SKM-1 treated with dmso at 0.1 percent for 144 hours (cell line): ENCODE data around the gene HIVEP2.

Experiments used
- DNase-seq: peaks from one replicate; lab custom pipeline; 2025; ENCODE audit not compliant: unreplicated experiment; lab: John Stamatoyannopoulos, UW

Gene HIVEP2

DNA sequence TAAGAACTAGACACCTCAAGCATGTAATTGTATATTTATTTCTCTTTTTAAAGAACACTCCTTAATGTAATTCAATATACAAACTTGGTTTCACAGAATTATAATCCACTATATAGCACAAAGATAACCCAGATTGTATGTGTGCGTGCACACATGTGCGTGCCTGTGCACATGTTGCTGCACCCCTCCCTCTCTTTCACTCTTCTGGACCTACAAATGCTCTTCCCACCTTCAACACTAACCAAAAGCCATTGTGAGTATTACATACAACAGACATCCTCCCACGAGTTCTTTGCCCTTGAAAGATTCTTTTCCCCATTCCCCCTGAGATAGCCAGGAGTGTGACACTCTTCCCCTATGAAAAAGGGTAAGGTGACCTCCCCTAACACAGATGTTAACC is 193.5 kb downstream of the HIVEP2 start:
- DNase-seq, result no peak

DNA sequence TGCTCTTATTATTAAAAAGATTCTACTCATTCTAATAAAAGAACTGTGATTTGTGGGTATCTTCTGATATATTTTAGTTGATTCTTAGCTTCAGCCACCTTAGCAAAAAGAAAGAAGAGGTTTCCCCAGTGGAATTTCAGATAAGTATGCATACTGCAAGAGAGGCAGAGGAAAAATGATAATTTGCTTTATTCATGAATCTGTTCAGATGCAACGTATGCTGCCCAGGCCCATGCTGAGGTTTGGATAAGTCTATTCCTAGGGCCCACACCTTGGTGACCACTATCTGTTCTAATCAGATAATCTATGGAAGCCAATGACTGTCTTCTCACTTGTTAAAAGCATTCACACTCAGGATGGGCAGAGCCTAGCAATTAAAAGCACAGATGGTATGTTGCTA is 194.0 kb downstream of the HIVEP2 start:
- no peak for DNase-seq

DNA sequence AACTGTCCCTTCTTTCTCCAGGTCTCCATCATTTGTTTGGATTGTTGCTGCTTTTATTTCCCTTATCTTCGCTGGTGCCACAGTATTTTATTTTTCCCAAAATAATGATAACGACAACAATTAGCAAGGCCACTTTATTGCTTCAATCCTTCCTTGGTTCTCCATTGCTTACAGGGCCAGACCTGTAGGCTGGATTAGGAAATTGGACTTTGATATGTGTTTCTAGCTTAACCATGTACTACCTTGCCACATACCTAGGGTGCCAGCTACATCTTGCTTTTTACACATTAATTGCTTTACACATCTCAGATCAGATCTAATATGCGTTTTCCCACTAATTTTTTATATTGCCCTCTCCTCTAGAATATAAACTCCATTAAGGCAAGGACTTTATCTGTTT is 195.4 kb downstream of the HIVEP2 start:
- DNase-seq, result no peak

DNA sequence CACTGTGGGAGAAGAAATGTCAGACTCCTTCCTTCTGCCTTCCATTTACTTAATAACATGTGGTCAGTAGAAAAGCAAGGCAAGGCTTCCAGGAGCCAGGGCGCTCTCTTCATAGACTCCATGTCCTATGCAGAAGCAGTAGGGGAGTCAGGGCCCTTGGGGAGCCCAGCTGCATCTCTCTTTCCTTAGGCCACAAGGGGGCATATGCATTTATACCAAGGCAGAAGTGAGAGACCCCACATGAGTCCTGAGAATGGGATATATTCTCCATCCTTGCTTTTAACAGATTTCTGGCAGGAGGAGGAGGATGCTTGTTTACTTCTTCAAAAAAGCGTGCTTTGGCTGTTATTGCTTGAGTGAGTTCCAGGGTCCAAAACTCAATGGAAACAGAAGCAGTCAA is 198.5 kb downstream of the HIVEP2 start:
- DNase-seq, result no peak

DNA sequence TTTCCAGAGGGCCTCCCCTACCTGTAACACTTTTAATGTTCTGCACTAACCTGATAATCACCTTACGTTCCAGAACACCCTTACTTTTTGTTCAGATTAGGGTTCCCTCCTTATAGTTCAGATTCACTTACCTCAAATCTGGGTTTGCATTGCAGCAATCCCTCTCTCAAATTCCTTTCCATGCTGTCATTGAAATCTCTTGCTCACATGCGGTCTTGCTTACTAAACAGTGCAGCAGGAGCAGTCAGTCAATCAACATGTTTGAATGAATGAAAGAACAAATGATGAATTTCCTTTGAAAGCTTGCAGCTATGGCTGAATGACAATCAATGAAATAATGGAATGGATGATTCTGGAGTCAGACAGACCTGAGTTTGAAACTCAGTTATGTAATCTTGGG is 200.1 kb downstream of the HIVEP2 start:
- no peak for DNase-seq

DNA sequence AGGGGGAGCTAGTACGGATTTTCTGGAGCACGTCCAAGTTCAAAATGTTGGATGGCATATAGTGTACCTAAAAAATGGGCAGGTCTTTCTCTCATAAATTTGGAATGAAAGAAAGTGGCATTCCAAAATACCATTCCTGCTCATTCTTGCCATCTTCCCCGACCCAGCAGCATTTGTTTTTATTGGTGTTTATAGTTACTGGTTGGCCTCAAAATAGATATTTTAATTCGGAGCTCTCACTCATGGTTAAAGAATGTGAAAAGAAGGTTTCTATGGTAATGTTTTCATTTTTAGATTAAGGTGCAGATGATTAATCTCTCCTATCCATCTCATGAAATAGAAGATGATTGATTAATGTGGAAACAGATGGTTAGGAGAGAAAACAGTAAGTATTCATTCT is 204.5 kb downstream of the HIVEP2 start:
- no peak for DNase-seq

DNA sequence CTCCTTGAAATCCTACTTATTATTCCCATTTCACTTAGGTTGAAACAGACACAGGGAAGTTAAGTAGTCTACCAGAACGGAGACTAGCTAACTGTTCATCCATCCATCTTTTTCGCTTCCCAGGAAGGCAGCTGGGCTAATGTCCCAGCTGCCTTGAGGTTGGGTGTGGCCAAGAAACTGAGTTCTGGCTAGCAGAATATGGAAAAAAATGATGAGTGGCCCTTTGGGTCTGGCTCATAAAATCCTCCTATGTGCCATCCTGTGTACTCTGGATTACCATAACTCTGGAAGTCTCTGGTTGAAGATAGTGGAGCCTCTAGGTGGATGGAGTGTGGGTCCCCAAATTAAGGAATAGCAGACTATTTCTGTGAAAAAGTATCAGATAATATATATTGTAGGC is 206.2 kb downstream of the HIVEP2 start:
- DNase-seq, result no peak

DNA sequence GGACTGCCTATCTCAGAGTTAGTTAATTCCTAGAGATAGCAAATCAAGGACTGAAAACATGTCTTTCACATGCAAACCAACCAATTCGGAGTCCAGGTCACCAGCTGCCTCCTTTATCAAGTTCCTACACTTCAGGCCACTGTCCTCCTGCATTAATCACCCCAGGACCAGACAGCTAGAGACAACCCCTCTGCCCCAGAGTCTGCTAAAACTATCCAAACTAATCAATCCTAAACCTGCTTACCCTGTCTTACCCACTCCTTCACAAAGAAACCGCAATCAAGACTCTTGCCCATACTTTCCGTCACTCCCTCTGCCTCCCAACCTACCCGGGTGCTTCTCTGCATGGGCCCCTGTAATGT is 207.0 kb downstream of the HIVEP2 start:
- no peak for DNase-seq

DNA sequence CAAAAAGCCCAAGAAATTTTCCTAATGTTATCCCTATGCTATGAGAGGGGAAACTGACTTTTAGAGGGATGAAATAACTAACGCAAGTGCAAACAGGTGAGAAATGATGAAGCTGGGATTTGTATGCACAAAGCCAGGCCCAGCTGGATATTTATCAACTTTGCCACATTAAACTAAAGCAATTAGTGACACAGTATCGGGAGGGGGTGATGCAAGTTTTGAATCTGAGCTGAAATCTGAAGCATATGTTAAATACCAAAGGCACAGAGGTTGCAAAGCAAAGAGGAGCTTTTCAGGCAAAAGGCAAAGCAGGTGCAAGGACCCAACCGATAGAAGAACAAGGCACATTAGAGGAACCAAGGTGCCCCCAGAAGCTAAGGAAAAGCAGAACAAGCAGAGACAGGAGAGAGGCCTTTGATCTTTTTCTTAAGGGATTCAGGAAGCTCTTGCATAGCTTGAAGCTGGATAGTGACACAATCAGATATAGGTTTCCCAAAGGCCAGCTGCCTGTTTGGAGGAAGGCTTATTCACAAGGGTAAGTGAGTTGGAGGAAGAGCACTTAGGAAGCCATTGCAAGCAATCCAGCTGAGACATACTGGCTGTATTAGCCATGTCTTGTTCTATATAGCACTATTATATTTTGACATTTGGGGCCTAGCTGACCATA is 207.5 kb downstream of the HIVEP2 start:
- DNase-seq, result peak; percentile 14

DNA sequence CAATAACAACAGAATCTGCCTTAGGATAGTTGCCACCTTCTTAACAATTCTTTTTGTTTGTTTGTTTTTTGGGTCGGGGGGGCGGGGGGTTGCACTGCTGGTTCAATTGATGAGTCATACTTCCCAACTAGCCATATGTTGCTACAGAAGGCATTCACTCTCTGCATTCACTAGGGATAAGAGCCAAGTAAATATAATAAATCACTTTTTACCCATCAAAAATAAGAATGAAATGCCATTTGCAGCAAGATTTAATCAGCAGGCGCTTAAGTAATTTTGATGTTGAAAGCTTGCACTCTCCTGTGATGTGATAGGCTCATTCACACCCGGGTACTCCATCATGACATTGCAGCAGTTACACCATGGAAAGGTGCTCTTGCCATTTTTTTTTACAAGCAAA is 209.8 kb downstream of the HIVEP2 start:
- DNase-seq, result no peak

DNA sequence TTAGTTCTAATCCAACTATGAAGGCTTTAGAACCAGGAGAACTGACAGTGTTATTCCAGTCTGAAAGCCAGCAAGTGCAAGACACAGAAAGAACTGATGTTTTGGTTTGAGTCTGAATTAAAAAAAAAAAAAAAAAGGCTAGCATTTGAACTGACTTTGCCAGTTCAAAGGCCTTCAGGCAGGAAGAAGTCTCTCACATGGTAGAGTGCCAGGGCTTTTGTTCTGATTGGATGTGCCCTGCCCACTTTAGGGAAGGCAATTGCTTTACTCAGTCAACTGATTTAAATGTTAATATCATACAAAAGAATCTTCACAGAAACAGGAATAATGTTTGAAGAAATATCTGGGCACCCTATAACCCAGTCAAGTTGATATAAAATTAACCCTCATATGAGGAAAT is 212.2 kb downstream of the HIVEP2 start:
- DNase-seq, result no peak

DNA sequence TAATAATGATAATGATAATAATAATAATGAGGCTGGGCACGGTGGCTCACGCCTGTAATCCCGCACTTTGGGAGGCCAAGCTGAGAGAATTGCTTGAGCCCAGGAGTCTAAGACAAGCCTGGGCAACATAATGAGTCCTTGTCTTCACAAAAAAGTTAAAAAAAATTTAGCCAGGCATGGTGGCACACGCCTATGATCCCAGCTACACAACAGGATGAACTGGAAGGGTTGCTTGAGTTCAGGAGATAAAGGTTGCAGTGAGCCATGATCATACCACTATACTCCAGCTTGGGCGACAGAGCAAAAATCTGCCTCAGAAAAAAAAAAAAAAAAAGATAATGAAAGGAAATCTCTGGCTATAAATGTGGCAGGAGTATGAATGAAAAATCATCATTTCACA is 213.4 kb downstream of the HIVEP2 start:
- no peak for DNase-seq

DNA sequence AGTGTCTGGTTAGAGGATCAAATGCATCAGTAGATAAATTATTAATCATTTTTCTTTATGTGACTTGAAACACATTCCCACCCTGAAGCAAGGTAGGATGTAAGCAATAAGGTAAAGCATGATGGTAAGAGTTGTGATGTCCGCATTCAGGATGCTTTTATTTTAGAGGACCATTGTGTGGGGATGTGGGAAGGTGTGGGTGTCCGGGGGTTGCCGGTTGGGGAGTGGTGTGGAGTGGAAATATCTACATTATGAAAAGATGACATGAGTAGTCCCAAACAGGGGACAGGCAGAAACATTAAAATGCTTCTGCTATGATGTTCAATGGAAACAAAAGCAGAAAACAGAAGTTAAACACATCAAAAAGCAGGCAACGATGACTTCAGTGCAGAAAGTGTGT is 215.4 kb downstream of the HIVEP2 start:
- DNase-seq, result no peak

DNA sequence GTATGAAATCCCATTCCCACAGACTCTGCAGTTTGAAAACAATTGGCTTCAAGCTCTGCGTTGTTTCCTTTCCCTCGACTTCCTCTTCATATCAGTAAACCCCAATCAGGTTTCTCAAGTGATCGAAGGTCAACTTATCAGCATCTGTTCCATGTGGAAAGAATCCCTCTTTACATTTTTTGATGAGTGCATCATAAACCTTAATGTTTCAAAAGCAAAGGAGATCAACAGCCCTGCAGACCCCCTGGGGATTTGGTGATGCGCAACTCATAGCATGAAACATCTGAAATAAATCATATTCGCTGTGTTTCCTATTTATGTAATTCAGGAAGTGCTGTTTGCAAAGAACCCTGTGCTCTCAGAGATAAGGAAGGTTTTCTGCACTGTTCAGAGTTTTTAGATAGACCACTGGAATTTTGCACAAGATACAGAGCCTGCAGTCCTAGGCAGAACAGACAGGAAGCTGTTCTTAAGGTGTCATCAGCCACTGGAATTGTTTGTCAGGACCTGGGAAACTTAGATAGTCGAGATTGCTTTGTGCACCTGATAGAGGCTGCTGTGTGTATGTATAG is 216.0 kb downstream of the HIVEP2 start:
- DNase-seq, result peak; percentile 54

DNA sequence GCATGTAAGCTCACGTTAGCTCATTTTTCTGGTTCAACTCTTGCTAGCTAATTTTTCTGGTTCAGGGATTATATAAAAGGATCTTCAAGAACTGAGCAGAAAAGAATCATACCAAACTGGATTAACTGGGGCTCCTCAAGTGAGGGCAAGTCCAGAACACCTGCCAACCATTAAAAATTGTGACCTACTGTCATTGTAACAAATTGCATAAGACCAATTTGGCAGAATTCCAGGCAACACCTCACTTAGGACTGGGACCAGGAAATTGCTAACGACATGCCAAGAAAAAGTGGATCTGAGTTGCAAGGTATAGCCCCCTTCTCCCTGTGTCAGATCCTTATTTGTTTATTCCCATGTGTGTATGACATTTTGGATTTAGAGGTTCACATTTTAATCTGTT is 216.6 kb downstream of the HIVEP2 start:
- no peak for DNase-seq

DNA sequence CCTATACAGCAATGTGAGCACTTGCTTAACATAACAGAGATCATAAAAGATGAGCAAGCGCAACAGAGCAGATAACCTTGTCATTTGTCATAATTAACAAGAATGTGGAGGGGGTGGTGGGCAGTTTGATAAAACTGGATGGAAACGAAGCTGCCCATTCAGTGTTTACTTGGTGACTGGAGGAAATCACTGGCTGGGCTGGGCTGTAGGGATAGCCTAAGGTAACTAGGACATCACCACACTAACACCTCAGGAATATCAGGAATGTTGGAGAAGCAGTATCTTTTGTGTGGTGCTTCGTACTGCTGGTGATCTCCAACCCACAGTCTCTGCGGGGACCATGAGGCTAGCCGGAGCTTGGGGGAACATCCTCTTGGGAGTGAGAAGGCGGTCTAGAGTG is 218.4 kb downstream of the HIVEP2 start:
- DNase-seq, result no peak

DNA sequence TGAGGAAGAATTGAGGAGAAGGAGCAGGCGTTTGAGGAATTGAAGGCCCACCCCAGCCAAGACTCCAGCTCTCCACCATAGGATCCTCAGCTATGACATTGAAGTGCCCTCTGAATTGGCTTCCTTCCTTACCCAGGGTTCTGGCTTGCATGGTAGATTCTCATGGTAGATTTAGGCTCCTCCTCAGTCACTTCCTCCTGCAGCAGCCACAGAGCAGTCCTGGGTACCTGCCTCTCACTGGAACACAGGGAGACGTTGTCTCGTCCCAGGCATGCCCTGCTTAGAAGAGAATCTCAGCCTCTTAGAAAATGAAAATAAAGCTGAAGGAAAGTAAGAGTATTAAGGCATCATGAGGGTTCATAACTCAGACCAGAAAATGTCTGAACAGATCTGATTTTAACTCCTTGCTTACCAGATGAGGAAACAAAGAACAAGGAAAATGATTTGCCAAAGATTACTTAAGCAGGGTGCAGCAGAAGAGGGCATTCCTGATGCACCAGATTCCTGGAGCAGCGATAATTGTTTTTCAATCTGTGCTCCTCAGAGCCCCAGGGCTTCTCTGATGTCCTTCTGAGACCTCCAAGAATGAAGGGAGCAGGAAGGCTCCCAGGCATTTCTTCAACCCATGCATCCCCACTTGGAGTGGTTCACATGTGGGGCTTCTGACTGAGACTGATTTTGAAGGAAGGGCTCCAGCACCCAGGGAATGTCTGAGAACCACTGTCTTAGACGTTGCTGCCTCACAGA is 219.8 kb downstream of the HIVEP2 start:
- DNase-seq, result peak; percentile 11

DNA sequence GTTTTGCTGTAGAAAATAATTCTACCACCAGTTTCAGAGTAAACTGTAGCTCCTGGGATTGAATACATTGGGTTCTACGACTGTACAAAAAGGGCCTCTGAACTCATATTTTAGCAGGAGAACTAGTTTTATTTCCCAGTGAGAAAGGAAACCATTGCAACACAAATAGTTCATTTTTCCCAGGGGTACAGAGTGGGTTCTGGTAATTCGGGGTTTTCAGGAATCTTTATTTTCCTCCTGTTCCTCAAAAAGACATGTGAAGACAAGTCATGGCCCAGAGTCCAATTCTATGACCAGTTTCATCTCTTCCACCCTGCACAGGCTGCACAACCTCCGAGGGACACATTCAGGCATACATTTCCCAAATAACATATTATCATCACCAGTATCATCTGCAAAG is 222.1 kb downstream of the HIVEP2 start:
- DNase-seq, result no peak

DNA sequence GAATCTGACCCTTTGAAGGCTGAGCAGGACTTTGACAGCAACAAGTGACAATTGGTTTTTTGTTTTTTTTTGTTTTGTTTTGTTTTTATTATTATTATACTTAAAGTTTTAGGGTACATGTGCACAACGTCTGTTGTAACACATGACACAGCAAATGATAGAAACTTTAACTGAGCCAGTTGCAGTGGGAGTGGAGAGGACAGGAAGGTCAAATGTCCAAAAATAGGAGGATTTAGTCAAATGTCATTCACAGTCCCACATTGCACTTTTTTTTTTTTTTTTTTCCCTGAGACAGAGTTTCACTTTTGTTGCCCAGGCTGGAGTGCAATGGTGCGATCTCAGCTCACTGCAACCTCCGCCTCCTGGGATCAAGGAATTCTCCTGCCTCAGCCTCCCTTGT is 223.0 kb downstream of the HIVEP2 start:
- peak; percentile 11 for DNase-seq

DNA sequence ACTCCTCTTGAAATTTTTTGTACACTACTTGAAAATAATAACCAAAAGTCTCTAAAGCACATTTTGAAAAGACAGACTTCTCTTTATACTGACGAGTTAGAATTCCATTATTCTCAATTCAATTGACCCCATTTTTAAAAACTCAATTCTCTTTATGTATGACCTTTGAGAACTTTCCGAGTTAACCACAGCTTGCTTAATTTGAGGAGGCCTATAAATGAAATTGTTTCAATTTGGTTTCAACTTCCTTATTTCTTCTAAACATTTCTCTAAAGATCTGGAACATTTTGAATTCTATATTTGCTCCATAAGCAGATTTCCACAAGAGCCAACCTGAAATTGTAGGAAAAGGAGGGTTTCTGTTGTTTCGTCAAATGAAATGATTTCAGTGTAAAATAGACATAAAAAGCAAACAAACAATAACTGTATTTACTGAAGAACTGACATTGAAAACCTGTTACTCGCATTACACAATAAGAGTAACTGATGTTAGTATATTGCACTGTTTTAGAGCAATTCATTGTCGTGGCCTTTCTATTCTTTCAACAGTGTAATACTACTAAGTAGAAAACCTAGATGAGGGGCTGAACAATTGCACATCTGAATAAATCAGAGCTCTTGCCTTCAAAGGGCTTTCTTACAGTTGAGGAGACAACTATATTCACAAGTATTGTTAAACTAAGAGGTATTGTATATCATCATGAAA is 223.6 kb downstream of the HIVEP2 start:
- DNase-seq, result peak; percentile 56

DNA sequence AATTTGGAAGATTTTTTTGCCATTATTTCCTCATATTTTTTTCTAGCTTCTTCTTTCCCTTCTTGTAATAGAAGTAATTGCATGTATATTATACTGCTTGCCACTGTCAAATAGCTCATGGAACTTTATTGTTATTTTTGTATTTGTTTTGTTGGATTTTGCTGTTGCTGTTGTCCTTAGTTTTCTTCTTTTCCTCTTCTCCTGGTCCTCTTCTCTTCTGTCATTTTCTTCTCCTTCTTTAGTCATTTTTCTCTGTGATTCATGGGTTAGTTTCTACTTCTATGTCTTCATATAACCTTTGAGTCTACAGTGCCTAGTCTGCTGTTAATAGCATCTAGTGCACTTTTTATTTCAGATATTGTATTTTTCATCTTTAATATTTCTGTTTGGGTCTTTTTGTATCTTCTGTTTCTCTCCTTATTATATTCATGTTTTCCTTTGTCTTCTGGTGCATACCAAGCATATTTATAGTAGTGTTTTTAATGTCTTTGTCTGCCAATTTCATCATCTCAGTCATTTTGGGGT is 226.2 kb downstream of the HIVEP2 start:
- DNase-seq, result no peak

DNA sequence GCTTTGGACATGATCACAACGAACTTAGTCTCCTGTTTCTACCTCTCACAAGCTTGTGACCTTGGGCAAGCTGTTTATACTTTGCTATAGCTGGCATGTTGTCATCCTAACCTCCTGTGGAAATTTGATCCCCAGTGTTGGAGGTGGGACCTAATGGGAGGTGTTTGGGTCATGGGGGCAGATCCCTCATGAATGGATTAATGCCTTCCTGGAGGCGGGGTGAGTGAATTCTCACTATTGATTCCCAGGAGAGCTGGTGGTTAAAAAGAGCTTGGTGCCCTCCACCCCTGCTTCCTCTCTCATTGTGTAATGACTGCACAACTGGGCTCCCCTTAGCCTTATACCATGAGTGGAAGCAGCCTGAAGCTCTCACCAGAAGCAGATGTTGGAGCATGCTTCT is 228.9 kb downstream of the HIVEP2 start:
- DNase-seq, result no peak
